HG03571 (cell line): ENCODE data around the gene CHRDL2.
"Not testable (repeated sequence)": the region's sequence is repeated elsewhere in the genome, so short reads cannot be mapped to it uniquely, and the experiment has no call there.

ENCODE experiments used
- ATAC-seq: cut with Tn5 transposase; IDR thresholded peaks from one replicate; pipeline ENCODE4 v1.9.1; 2021; ENCODE audit not compliant: unreplicated experiment

Gene CHRDL2

DNA sequence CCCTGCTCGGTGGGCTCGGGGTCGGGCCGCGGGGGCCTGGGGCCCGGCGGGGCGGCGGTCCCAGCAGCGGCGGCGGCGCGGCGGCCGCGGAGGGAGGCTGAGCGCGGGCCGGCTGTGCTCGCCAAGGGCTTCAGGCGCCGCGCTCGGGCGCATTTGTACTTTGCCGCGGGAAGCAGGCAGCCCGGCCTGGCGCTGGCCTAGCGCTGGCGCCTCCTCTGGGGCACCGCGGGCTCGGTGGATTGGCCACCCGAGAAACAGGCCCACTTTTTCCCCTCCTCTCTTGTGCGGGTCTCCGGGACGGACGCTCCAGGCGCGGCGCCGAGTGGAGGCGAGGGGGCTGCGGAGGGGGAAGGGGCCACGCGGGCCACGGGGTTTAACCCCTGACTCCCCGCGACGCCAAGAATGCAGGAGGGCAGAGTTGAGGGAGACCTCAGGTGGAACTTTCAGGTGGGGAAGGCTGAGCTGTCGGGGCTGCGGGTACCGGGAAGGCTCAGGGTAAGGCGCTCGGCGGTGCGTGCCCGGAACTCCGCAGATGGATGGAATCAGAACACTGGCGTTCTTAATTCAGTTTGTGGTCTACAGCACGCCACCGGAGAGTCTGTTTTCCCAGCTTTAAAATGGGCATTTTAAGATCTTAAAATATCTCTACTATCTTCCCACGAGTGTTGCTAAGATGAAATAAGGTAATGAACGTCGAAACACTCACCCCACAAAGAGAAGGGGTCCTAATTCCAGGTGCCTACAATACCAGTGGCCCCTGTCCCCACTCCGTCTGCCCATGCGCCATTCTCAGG lies at the start of gene CHRDL2:
CHRDL2 (minus strand) TSS at position 126 of the 794 bp plus-strand sequence. CDS start 538 bp downstream, outside the sequence.
- no peak for ATAC-seq

GRCh38 chr11:74780248-74781005 lies 49.2 kb upstream of the CHRDL2 start:
- no peak for ATAC-seq

DNA sequence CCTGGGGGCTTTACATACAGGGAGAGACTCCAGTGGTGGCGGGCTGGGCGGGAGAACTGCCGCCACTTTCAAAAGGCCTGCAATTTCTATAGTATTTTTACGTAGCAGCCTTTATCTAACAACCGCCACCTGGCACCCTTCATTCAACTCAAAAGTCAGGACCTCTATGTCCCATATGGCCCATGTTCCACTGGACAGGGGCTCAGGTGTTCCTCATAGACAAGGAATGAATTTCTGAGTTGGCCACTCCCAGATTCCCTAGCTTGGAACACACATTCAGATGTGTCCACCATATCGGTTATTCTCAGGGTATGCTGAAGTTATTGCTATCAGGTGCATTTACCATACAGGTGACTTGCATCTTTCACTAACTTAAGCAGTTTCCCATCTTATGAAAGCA lies 47.4 kb upstream of the CHRDL2 start:
- no peak for ATAC-seq

DNA sequence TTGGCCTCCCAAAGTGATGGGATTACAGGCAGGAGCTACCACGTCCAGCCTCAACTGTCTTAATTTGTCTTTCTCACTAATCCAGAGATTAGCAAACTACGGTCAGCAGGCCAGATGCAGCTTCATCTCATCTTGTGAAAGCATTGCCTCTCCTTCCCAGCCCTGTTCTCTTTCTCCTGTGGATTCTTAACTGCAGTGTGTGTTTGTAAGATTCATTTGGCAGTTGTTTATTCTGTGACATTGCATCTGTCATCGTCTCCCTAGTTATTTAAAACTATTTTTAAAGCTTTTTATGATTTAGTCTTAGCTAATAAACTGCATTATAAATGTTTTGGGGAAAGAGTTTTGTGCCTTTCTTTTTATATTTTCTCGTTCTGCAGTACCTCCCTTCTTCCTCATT lies 46.7 kb upstream of the CHRDL2 start:
- no peak for ATAC-seq

- ATAC-seq, result no peak
These were observed 45.8 kb upstream of the CHRDL2 start for GRCh38 chr11:74777038-74777437.

- ATAC-seq, result no peak
These were observed 45.3 kb upstream of the CHRDL2 start for GRCh38 chr11:74776546-74776945.

GRCh38 chr11:74775762-74776161 lies 44.5 kb upstream of the CHRDL2 start:
- ATAC-seq, result no peak

DNA sequence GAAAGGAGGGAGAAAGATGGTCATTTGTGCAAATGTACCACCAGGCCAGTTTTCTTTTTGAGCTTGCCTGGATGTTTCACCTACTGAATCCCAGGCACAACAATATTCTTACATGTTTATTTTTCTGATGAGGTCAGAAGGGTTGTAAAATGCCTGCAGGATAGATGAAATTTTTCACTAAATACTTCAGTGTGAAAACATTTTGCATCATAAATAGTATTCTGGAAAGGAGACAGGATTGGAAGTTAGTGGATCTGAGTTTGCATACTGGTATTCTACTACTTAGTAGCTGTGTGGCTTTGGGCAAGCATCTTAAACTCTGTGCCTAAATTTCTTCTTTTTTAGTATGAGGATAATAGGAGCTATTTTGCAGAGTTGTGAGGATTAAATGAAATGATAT lies 42.2 kb upstream of the CHRDL2 start:
- no peak for ATAC-seq

- ATAC-seq, result no peak
These were observed 39.9 kb upstream of the CHRDL2 start for GRCh38 chr11:74771139-74771538.

GRCh38 chr11:74770456-74770855 lies 39.2 kb upstream of the CHRDL2 start:
- ATAC-seq, result no peak

DNA sequence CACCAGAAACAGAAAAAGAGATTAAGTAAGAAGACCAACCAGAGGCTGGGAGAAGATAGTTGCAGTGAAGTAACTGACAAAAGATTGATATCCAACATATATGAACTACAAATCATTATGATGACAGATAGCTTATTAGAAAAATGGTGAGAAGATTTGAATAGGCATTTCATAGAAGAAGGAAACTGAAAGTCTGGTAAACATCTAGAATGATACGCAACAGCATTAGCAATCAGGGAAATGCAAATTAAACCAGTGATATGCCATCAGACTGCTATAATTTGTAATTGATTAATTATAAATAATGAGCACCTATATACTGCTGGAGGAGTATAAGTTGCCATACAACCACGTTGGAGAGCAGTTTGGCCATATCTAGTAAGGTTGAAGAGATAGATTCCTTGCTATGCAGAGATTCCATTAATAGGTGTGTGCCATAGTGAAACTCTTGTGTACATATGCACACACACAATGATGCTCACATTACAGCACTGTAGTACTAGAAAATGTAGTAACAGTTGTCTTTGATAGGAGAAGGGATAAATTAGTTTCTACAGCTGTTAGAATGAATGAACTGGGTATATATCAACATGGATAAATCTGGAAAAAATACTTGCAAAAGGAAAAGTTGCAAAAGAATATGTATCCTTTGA lies 38.0 kb upstream of the CHRDL2 start:
- ATAC-seq, result no peak

DNA sequence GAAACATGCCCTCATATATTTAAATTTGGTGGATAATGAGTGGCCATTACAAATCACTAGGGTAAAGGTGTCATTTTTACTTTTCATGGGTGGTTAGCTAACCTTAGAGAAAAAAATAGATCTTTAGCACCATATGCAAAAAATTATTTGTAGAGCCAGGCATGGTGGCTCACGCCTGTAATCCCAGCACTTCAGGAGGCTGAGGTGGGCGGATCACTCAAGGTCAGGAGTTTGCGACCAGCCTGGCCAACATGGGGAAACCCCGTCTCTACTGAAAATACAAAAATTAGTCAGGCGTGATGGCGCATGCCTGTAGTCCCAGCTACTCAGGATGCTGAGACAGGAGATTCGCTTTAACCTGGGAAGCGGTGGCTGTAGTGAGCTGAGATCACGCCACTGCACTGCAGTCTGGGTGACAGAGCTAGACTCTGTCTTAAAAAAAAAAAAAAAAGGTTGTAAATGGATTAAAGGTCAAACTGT lies 37.0 kb upstream of the CHRDL2 start:
- ATAC-seq, result not testable (repeated sequence)

GRCh38 chr11:74766905-74767304 lies 35.7 kb upstream of the CHRDL2 start:
- no peak for ATAC-seq

DNA sequence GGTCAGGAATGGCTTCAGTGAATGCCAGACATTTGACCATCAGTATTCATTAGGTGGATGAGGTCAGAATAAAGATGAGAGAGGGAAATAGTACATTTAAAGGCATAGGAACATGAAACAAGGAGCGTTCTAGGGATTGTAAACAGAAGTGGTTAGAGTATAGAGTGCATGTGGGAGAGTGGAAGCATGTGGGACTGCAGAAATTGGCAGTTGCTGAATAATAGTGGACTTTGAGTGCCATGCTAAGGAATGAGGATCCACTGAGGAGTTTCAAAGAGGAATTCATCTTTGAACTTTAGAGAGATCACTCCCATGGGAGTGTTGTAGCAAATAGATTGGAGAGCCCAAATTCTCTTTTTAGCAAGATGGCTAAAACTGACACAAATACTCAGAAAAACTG lies 25.3 kb upstream of the CHRDL2 start:
- ATAC-seq, result no peak

DNA sequence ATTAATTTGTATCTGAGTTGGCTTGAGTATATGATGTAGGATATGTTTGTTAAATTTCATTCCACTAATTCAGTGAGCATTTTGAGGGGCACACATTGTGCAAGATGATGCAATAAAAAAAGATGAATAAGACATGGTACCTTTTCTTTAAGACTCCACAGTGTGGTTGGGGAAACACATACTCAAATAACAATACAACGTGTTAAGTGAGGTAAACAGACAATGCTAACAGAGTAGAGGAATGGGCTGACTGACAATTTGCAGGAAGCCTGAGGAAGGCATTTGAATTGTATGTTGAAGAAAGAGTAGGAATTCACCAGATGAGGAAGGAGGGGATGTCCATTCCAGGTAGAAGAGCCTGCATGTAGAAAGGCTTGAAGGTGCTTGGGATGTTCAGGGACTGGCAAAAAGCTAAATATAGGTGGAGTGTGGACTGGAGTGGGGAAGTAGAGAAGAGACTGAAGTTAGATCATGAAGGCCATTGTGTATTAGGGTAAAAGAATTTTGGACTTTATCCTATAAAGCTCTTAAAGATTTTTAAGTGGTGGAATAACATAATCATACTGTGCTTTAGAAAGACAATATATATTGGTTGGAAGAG lies 24.3 kb upstream of the CHRDL2 start:
- ATAC-seq, result no peak

DNA sequence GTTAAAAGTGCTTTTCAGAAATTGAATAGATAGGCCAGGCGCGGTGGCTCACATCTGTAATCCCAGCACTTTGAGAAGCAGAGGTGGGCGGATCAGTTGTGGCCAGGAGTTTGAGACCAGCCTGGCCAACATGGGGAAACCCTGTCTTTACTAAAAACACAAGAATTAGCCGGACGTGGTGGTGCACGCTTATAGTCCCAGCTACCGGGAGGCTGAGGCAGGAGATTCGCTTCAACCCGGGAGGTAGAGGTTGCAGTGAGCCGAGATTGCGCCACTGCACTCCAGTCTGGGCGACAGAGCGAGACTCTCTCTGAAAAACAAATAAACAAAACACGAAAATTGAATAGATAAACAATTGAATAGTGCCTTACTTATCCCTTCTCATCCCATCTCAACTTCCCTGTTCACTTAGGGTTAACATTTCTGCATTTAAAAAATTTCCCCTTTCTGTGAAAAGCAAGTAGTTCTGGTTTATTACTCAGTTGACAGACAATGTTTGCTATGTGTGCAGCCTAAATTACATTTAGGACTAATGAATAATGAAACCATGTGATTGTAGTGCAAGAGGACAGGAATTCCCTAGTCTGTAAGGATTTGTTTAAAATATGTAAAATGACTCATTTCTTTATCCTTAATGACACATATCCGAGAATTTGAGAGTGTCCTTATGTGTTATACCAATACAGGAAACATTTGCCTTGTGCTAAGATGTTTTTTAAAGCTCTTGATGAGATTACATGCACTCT lies 23.5 kb upstream of the CHRDL2 start:
- ATAC-seq, result no peak

- no peak for ATAC-seq
These were observed 20.1 kb upstream of the CHRDL2 start for GRCh38 chr11:74751303-74751702.

- ATAC-seq, result not testable (repeated sequence)
These were observed 19.4 kb upstream of the CHRDL2 start for GRCh38 chr11:74750598-74750997.

DNA sequence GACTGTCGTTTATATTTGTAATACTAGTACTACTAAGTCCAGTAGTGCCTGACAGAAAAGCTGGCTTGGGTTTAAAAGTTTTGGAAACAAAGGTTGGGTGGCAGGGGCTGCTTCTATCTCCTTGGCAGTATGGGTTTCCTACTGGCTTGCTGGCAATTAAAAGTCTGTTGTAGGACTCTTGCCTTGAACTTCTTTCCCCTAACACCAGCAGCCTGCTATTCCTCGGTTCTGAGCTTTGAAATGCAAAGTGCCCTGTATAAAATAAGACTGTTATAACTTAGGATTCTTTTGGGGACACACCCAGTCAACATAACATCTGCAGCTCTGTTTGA lies 18.7 kb upstream of the CHRDL2 start:
- no peak for ATAC-seq

DNA sequence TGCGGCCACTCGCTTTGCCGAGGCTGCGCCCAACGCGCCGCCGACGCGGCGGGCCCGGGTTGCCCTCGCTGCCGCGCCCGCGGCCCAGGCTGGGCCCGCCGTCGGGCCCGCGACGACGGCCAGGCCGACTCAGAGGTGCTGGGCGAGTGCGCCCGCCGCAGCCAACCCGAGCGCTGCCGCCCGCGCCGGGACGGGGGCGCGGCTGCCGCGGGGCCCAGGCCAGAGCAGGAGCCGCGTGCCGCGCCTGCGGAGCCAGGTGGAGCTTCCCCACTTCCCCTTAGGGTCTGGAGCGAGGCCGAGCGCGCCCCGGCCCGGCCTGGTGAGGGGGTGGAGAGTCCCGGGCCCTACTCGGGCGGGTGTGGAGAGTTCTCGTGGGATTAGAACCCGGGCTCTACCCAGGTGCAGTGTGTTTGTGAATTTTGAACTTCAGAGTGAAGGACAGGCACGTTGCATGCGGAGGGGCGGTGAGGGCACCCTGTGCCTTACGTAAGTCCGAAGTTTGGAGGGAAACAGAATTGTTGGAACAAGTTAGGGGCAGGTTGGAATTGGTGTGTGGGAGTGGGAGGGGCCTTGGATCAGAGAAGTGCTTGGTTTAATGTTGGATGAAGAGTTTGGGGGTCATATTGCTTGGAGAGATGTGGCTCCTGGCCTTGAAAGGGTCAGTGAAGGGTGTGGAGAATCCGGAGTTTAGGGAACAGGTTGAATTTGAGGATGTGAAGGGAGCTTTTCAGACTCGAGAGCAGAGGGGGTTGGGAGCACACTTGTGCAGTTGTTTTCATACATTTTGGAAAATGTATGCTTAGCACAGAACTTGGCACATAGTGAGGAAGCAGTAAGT lies 18.1 kb upstream of the CHRDL2 start:
- peak; percentile 46 for ATAC-seq
